ENCODE measurements around the gene ZC3H12A.

DNA sequence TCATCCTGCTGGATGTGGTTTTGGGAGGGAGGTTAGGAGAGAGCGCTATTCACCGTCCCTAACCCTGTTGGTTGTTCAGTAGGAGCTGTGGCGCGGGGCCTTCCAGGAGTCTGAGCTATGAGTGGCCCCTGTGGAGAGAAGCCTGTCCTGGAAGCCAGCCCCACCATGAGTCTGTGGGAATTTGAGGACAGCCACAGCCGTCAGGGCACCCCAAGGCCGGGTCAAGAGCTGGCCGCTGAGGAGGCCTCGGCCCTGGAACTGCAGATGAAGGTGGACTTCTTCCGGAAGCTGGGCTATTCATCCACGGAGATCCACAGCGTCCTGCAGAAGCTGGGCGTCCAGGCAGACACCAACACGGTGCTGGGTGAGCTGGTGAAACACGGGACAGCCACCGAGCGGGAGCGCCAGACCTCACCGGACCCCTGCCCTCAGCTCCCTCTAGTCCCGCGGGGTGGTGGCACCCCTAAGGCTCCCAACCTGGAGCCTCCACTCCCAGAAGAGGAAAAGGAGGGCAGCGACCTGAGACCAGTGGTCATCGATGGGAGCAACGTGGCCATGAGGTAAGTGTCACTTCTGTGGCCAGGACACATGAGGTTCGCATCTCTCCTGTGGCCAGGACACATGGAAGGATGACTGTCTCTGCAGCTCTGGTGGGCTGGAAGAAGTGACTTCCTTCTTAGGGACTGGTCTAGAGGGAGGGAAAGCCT is 1.2 kb downstream of the ZC3H12A start:
- TF ChIP-seq, protein P1, sequence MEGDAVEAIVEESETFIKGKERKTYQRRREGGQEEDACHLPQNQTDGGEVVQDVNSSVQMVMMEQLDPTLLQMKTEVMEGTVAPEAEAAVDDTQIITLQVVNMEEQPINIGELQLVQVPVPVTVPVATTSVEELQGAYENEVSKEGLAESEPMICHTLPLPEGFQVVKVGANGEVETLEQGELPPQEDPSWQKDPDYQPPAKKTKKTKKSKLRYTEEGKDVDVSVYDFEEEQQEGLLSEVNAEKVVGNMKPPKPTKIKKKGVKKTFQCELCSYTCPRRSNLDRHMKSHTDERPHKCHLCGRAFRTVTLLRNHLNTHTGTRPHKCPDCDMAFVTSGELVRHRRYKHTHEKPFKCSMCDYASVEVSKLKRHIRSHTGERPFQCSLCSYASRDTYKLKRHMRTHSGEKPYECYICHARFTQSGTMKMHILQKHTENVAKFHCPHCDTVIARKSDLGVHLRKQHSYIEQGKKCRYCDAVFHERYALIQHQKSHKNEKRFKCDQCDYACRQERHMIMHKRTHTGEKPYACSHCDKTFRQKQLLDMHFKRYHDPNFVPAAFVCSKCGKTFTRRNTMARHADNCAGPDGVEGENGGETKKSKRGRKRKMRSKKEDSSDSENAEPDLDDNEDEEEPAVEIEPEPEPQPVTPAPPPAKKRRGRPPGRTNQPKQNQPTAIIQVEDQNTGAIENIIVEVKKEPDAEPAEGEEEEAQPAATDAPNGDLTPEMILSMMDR (IDR thresholded peaks at IDR 0.05): no peak
- TF ChIP-seq POLR2AphosphoS5 (IDR thresholded peaks at IDR 0.05; ENCODE audit: insufficient read depth in 1 of 2, low read depth in 1 of 2) (peak in 1 of 2 donors; percentile 6), POLR2A (IDR thresholded peaks at IDR 0.05) (no peak)

Data from vagina (tissue), 2 donors.